SK-N-SH (cell line): ENCODE data around the gene ADAMTSL5. TPM values are rescaled to one million over a fixed set of nuclear protein-coding genes. Genes with fewer than 3 reads are reported as not detected.

Source experiments
- CTCF ChIA-PET: fragments of 300-600, 350-600 bp; formaldehyde crosslinking; extraction: SDS; loops from one replicate; lab custom pipeline; 2021; lab: Yijun Ruan, JAX
- POLR2A ChIA-PET: fragments of 350-600 bp; sonication (Branson Sonifier 250); formaldehyde crosslinking; extraction: SDS; loops from one replicate; lab custom pipeline; 2020; ENCODE audit warnings: antibody characterized with exemption, inconsistent platforms; lab: Yijun Ruan, JAX
- DNase-seq: peaks from one replicate; pipeline ENCODE4 v3.0.0; 2012
- H2AFZ ChIP-seq: fragments of 200-600 bp; sonication (generic); 2 replicates; pipeline ENCODE4 v1.8.1; 2016; ENCODE audit warnings: antibody characterized with exemption, mild to moderate bottlenecking, low read depth
- H3F3A ChIP-seq: fragments of 200-600 bp; sonication (generic); replicated peaks from 2 replicates; pipeline ENCODE3; 2016; ENCODE audit warnings: antibody characterized with exemption, mild to moderate bottlenecking; ENCODE audit not compliant: insufficient read depth
- H3K27ac ChIP-seq, 2 experiments: fragments of 200-500 bp in 1 of 2; fragments of 200-600 bp in 1 of 2; sonication (Bioruptor generic) in 1 of 2; sonication (generic), shearing (Covaris generic) in 1 of 2; 2 replicates each; pipeline versions ENCODE4 v1.5.1 to v1.6.1; 2014 to 2016; ENCODE audit warnings: low read depth in 2 of 2, inconsistent platforms in 1 of 2, low read length in 1 of 2, mild to moderate bottlenecking in 1 of 2, mixed read lengths in 1 of 2
- H3K27me3 ChIP-seq: fragments of 200-600 bp; sonication (generic), shearing (Covaris generic); 2 replicates; pipeline ENCODE4 v1.6.1; 2016; ENCODE audit warnings: mixed run types; ENCODE audit not compliant: insufficient read depth
- H3K36me3 ChIP-seq, 2 experiments: fragments of 200-500 bp in 1 of 2; fragments of 200-600 bp in 1 of 2; sonication (Bioruptor generic) in 1 of 2; sonication (generic) in 1 of 2; replicated peaks in 1 of 2; 2 replicates each; pipeline versions ENCODE3 to v1.5.1; 2014 to 2016; ENCODE audit warnings: low read length in 1 of 2, mild to moderate bottlenecking in 1 of 2; ENCODE audit not compliant: insufficient read depth in 2 of 2, control insufficient read depth in 1 of 2
- H3K4me1 ChIP-seq, 2 experiments: fragments of 200-500 bp in 1 of 2; fragments of 200-600 bp in 1 of 2; sonication (Bioruptor generic) in 1 of 2; sonication (generic), shearing (Covaris generic) in 1 of 2; 2 replicates each; pipeline versions ENCODE4 v1.5.1 to v1.6.1; 2014 to 2016; ENCODE audit warnings: low read depth in 1 of 2, low read length in 1 of 2, mixed run types in 1 of 2; ENCODE audit not compliant: insufficient read depth in 2 of 2, control insufficient read depth in 1 of 2
- H3K4me2 ChIP-seq: fragments of 200-600 bp; sonication (generic), shearing (Covaris generic); 2 replicates; pipeline ENCODE4 v1.6.1; 2017; ENCODE audit warnings: mixed run types
- H3K4me3 ChIP-seq, 2 experiments: fragments of 200-500 bp in 1 of 2; fragments of 200-600 bp in 1 of 2; sonication (Bioruptor generic) in 1 of 2; sonication (generic), shearing (Covaris generic) in 1 of 2; 2 replicates each; pipeline versions ENCODE4 v1.5.1 to v1.8.1; 2014 to 2016; ENCODE audit warnings: low read depth in 2 of 2, inconsistent platforms in 1 of 2, low read length in 1 of 2, mild to moderate bottlenecking in 1 of 2, mixed read lengths in 1 of 2, moderate library complexity in 1 of 2
- H3K79me2 ChIP-seq: fragments of 200-600 bp; sonication (generic); 2 replicates; pipeline ENCODE4 v1.8.1; 2017; ENCODE audit warnings: mild to moderate bottlenecking; ENCODE audit not compliant: insufficient read depth
- H3K9ac ChIP-seq: fragments of 200-600 bp; sonication (generic); 2 replicates; pipeline ENCODE4 v1.6.1; 2017; ENCODE audit warnings: mixed run types
- H3K9me2 ChIP-seq: fragments of 200-600 bp; sonication (generic); 2 replicates; pipeline ENCODE4 v1.6.1; 2017; ENCODE audit warnings: mixed run types
- H3K9me3 ChIP-seq: fragments of 200-600 bp; sonication (generic); 2 replicates; pipeline ENCODE4 v1.6.1; 2017; ENCODE audit warnings: mixed run types, mild to moderate bottlenecking, moderate library complexity
- H4K20me1 ChIP-seq: fragments of 200-600 bp; sonication (generic); 2 replicates; pipeline ENCODE4 v1.6.1; 2017; ENCODE audit warnings: mild to moderate bottlenecking, mixed run types; ENCODE audit not compliant: insufficient read depth
- EP300 ChIP-seq, 2 experiments: IDR thresholded peaks; 2 replicates each; pipeline versions ENCODE4 v1.4.0 to v1.6.1; 2012; ENCODE audit warnings: borderline replicate concordance in 1 of 2, low read depth in 1 of 2, low read length in 1 of 2
- EZH2phosphoT487 ChIP-seq: fragments of 200-600 bp; sonication (generic); IDR thresholded peaks from 2 replicates; pipeline ENCODE4 v1.6.1; 2017; ENCODE audit warnings: low read depth, mixed run types, mild to moderate bottlenecking, antibody characterized with exemption, moderate library complexity, borderline replicate concordance
- FOXJ3 ChIP-seq: sonication (generic); formaldehyde crosslinking; IDR thresholded peaks from 2 replicates; pipeline ENCODE4 v1.5.1; 2020; ENCODE audit warnings: mild to moderate bottlenecking, missing genetic modification reagents
- FOXM1 ChIP-seq: IDR thresholded peaks from 2 replicates; pipeline ENCODE4 v1.4.0; 2012; ENCODE audit warnings: low read depth, mild to moderate bottlenecking
- GABPA ChIP-seq: IDR thresholded peaks from 2 replicates; pipeline ENCODE4 v1.4.0; 2012; ENCODE audit warnings: low read depth, mild to moderate bottlenecking
- MEF2A ChIP-seq: IDR thresholded peaks from 2 replicates; pipeline ENCODE4 v1.4.0; 2012; ENCODE audit warnings: low read depth, borderline replicate concordance
- RAD21 ChIP-seq: IDR thresholded peaks from 2 replicates; pipeline ENCODE4 v1.6.1; 2012; ENCODE audit warnings: mild to moderate bottlenecking, low read length
- RCOR1 ChIP-seq: fragments of 150-350 bp; IDR thresholded peaks from 2 replicates; pipeline ENCODE4 v1.6.1; 2017; ENCODE audit warnings: antibody characterized with exemption, low read length
- RXRA ChIP-seq: IDR thresholded peaks from 2 replicates; pipeline ENCODE4 v1.4.0; 2012; ENCODE audit warnings: low read depth, mild to moderate bottlenecking, borderline replicate concordance
- SMC3 ChIP-seq: IDR thresholded peaks from 2 replicates; pipeline ENCODE4 v1.6.1; 2012; ENCODE audit warnings: low read depth, low read length, improper control_type of control experiment
- TCF12 ChIP-seq: IDR thresholded peaks from 2 replicates; pipeline ENCODE4 v1.4.0; 2012
- WGBS: methylation state at CpG from one replicate; pipeline ENCODE4 v1.1.6; 2017; ENCODE audit warnings: low lambda C conversion rate; 5-methylcytosine and 5-hydroxymethylcytosine counted together
- polyA plus RNA-seq, 3 experiments: library from polyadenylated mRNA; depleted of rRNA; stranded (reverse); fragments of >200 nt; gene quantifications; 2 replicates each; pipeline ENCODE4 v1.2.3, GENCODE V29; 2012
- TF ChIP-seq, protein P1 (sequence below): IDR thresholded peaks from 2 replicates; pipeline ENCODE4 v1.4.0; 2012; ENCODE audit warnings: low read depth, borderline replicate concordance
- TF ChIP-seq, protein P2 (sequence below): IDR thresholded peaks from 2 replicates; pipeline ENCODE4 v1.4.0; 2012; ENCODE audit warnings: low read depth
- TF ChIP-seq, protein P3 (sequence below): IDR thresholded peaks from 2 replicates; pipeline ENCODE4; 2012

The ADAMTSL5 gene
- polyA plus RNA-seq, 1 of the 3 experiments (the other 2 are of a cell fraction) = 5.7 TPM

DNA sequence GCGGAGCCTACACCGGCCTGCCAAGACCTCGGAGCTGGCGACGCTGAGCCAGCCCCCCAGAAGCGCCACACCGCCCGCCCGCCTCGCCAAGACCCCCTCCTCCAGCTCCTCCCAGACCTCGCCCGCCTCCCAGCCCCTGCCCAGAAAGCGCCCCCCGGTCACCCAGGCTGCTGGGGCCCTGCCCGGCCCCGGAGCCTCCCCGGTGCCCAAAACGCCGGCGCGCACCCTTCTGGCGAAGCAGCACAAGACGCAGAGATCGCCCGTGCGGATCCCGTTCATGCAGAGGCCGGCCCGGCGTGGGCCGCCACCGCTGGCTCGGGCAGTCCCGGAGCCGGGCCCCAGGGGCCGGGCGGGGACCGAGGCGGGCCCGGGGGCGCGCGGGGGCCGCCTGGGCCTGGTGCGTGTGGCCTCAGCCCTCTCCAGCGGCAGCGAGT is 44.0 kb downstream of the ADAMTSL5 start:
- POLR2A ChIA-PET = no interaction called here
- Histone ChIP-seq H3F3A (no peaks in the 10 kb centered on the region), H2AFZ (no peak overlapping the region), H3K79me2 (peaks cover 8% of the 10 kb centered on the region; the same call in 1 of the 2 replicates), H3K4me1 (peaks cover 0 to 12% of the 10 kb centered on the region in 2 experiments; a peak in 1 of 4 replicates), H3K4me3 (no peak overlapping the region), H3K9ac (no peak overlapping the region), H3K27ac (no peak overlapping the region; a peak in 1 of 4 replicates), H3K4me2 (no peak overlapping the region), H3K9me2 (no peaks in the 10 kb centered on the region), H4K20me1 (peaks cover 18% of the 10 kb centered on the region; the same call in 1 of the 2 replicates), H3K27me3 (no peaks in the 10 kb centered on the region), H3K9me3 (no peaks in the 10 kb centered on the region), H3K36me3 (peaks cover 0 to 22% of the 10 kb centered on the region in 2 experiments)
- no peak for DNase-seq
- no peak for TF ChIP-seq RCOR1
- TF ChIP-seq, protein P1, sequence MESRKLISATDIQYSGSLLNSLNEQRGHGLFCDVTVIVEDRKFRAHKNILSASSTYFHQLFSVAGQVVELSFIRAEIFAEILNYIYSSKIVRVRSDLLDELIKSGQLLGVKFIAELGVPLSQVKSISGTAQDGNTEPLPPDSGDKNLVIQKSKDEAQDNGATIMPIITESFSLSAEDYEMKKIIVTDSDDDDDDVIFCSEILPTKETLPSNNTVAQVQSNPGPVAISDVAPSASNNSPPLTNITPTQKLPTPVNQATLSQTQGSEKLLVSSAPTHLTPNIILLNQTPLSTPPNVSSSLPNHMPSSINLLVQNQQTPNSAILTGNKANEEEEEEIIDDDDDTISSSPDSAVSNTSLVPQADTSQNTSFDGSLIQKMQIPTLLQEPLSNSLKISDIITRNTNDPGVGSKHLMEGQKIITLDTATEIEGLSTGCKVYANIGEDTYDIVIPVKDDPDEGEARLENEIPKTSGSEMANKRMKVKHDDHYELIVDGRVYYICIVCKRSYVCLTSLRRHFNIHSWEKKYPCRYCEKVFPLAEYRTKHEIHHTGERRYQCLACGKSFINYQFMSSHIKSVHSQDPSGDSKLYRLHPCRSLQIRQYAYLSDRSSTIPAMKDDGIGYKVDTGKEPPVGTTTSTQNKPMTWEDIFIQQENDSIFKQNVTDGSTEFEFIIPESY = no peak
- TF ChIP-seq RXRA = no peak
- no peak for TF ChIP-seq RAD21
- TF ChIP-seq, protein P2, sequence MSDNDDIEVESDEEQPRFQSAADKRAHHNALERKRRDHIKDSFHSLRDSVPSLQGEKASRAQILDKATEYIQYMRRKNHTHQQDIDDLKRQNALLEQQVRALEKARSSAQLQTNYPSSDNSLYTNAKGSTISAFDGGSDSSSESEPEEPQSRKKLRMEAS = no peak
- CTCF ChIA-PET = interaction anchor here (2.7 kb wide), 1 partner anchor 24 kb away, joined by 11 read pairs; no protein-coding TSS in a partner anchor
- 75% methylated on average over 2 of the region's 47 CpGs for WGBS

DNA sequence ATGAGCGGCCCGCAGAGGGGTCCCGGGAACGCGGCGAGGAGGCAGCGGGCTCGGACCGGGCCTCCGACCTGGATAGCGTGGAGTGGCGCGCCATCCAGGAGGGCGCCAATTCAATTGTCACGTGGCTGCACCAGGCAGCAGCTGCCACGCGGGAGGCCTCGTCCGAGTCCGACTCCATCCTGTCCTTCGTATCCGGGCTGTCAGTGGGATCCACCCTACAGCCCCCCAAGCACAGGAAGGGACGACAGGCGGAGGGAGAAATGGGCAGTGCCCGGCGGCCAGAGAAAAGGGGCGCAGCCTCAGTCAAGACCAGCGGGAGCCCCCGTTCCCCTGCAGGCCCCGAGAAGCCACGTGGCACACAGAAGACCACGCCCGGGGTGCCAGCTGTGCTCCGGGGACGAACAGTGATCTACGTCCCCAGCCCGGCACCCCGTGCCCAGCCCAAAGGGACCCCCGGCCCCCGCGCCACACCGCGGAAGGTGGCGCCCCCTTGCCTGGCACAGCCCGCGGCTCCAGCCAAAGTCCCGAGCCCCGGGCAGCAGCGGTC is 44.5 kb downstream of the ADAMTSL5 start:
- no peak for DNase-seq
- H3K36me3 ChIP-seq = peaks cover 0 to 22% of the 10 kb centered on the region in 2 experiments
- WGBS = 97% methylated on average over 23 of the region's 49 CpGs
- no peaks in the 10 kb centered on the region for H3F3A ChIP-seq
- no peaks in the 10 kb centered on the region for H3K27me3 ChIP-seq
- H3K9ac ChIP-seq = no peak overlapping the region
- H3K9me2 ChIP-seq = no peaks in the 10 kb centered on the region
- peaks cover 13% of the 10 kb centered on the region; the same call in 1 of the 2 replicates for H4K20me1 ChIP-seq
- H3K4me1 ChIP-seq = peaks cover 0 to 11% of the 10 kb centered on the region in 2 experiments; a peak in 1 of 4 replicates
- no peak overlapping the region for H3K27ac ChIP-seq
- H3K4me2 ChIP-seq = no peak overlapping the region
- no peak overlapping the region for H3K4me3 ChIP-seq
- H2AFZ ChIP-seq = no peak overlapping the region
- TF ChIP-seq EP300 (IDR thresholded peaks at IDR 0.05; ENCODE audit: borderline replicate concordance in 1 of 2, low read depth in 1 of 2, low read length in 1 of 2) = no peak
- TF ChIP-seq GABPA = no peak
- TF ChIP-seq TCF12 = no peak
- TF ChIP-seq, protein P3, sequence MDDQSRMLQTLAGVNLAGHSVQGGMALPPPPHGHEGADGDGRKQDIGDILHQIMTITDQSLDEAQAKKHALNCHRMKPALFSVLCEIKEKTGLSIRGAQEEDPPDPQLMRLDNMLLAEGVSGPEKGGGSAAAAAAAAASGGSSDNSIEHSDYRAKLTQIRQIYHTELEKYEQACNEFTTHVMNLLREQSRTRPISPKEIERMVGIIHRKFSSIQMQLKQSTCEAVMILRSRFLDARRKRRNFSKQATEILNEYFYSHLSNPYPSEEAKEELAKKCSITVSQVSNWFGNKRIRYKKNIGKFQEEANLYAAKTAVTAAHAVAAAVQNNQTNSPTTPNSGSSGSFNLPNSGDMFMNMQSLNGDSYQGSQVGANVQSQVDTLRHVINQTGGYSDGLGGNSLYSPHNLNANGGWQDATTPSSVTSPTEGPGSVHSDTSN = no peak
- TF ChIP-seq EZH2phosphoT487 = no peak
- TF ChIP-seq MEF2A = no peak
- TF ChIP-seq RXRA = no peak
- TF ChIP-seq FOXM1 = no peak
- TF ChIP-seq RCOR1 = no peak
- TF ChIP-seq FOXJ3 (CRISPR knock-in tag) = no peak
- no peak for TF ChIP-seq SMC3
- peaks cover 8% of the 10 kb centered on the region; the same call in 1 of the 2 replicates for H3K79me2 ChIP-seq
- ChIA-PET CTCF (interaction anchor here (2.7 kb wide), 1 partner anchor 23 kb away, joined by 11 read pairs; no protein-coding TSS in a partner anchor), POLR2A (no interaction called here)
- no peaks in the 10 kb centered on the region for H3K9me3 ChIP-seq
